ENCODE results near the gene C1QL1. TPM values are rescaled to one million over a fixed set of nuclear protein-coding genes. Genes with fewer than 3 reads are reported as not detected.

C1QL1 gene
- total and polyA plus RNA-seq, 2 experiments from 2014 or later: 12.8 to 54.9 TPM

DNA sequence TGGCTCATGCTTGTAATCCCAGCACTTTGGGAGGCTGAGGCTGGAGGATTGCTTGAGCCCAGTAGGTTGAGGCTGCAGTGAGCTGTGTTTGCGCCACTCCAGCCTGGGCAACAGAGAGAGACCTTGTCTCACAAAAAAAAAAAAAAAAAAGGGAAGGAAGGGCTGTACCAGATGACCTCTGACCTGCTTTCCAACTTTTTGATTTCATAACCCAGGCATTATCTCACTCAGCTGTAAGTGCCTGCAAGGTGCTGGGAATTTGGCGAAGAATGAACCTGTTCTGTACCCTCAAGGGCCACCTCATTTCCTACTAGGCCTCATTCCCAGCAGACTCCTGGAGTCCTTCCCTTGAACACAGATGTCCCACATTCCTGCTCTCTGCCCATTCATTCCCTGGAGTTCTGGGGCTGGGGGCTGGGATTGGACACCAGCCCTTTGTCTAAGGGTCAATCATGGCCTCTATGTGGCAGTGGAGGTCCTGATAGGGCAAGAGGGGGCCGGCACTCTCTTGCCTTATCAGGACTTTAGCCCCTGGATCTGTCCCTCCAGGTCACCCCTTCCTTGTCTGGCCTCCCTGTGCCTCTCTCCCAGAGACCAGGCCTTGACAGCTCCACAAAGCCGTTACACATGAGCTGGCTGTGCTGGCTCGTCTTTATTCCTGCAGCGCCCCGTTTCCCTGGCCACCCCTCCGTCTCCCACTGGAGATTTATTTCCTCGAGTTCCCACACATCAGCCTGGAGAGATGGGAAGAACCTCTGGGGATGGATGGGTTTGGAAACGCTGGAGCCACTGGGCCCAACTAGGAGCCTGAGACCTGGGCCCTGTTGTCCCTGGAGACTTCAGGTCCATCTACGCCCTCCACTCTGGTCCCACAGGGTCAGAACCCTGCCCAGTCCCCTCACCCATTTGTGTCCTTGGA, 52.0 kb downstream of the C1QL1 start:
- H3K27ac ChIP-seq: no peak overlapping the region
- no peaks in the 10 kb centered on the region for H3K9me3 ChIP-seq (ENCODE audit: low read depth)
- no peak overlapping the region for H3K4me3 ChIP-seq
- peak; percentile 6 for DNase-seq (ENCODE audit: low spot score)
- TF ChIP-seq EZH2 (IDR thresholded peaks at IDR 0.05; ENCODE audit: borderline replicate concordance) (no peak), EZH2phosphoT487 (IDR thresholded peaks at IDR 0.05; ENCODE audit: low read depth, severe bottlenecking, unreplicated experiment) (no peak)
- TF ChIP-seq, protein P1, sequence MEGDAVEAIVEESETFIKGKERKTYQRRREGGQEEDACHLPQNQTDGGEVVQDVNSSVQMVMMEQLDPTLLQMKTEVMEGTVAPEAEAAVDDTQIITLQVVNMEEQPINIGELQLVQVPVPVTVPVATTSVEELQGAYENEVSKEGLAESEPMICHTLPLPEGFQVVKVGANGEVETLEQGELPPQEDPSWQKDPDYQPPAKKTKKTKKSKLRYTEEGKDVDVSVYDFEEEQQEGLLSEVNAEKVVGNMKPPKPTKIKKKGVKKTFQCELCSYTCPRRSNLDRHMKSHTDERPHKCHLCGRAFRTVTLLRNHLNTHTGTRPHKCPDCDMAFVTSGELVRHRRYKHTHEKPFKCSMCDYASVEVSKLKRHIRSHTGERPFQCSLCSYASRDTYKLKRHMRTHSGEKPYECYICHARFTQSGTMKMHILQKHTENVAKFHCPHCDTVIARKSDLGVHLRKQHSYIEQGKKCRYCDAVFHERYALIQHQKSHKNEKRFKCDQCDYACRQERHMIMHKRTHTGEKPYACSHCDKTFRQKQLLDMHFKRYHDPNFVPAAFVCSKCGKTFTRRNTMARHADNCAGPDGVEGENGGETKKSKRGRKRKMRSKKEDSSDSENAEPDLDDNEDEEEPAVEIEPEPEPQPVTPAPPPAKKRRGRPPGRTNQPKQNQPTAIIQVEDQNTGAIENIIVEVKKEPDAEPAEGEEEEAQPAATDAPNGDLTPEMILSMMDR (IDR thresholded peaks at IDR 0.05; ENCODE audit: poor library complexity): no peak
- no peaks in the 10 kb centered on the region for H4K20me1 ChIP-seq (ENCODE audit: insufficient read depth, poor library complexity, severe bottlenecking)
- peaks cover 6% of the 10 kb centered on the region for H3K4me1 ChIP-seq (ENCODE audit: insufficient read depth)
- H3K27me3 ChIP-seq: peaks cover 13% of the 10 kb centered on the region
- no peak overlapping the region for H2AFZ ChIP-seq
- no peaks in the 10 kb centered on the region for H3K36me3 ChIP-seq (replicated peaks; ENCODE audit: insufficient read depth, low read depth)
- H3K4me2 ChIP-seq: no peak overlapping the region
- no peaks in the 10 kb centered on the region for H3K79me2 ChIP-seq
- 91% methylated on average over 11 of the region's 11 CpGs for WGBS (ENCODE audit: low lambda C conversion rate, missing lambda C conversion rate)
- H3K9me2 ChIP-seq (replicated peaks; ENCODE audit: insufficient read depth): no peaks in the 10 kb centered on the region

DNA sequence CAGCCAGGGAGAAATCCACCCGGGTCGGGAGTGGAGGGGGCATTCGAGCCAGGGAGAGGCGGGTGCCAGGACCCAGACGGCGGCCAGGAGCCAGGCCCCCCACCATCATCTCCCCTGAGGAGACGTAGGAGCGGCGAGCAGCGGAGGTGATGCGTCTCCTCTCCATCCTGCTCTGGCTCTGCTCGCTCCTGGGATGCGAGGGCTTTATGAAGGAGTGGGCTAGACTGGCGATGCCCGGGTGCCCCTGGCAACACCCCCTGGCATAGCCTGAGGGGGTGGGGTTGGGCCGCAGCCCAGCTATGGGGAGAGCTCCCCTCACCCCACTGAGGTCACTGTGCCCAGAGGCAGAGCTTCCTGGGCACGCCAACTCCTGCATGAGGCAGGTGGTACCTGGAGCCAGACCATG, 52.8 kb downstream of the C1QL1 start, which contains the start of gene GFAP:
GFAP (minus strand) TSS at position 180 of the 406 bp plus-strand sequence; CDS start at position 166, 14 bp downstream.
- 87% methylated on average over 12 of the region's 17 CpGs for WGBS (ENCODE audit: low lambda C conversion rate, missing lambda C conversion rate)
- no peak within 1 kb of the TSS for H3K4me2 ChIP-seq
- no peak within 1 kb of the TSS for H2AFZ ChIP-seq

DNA sequence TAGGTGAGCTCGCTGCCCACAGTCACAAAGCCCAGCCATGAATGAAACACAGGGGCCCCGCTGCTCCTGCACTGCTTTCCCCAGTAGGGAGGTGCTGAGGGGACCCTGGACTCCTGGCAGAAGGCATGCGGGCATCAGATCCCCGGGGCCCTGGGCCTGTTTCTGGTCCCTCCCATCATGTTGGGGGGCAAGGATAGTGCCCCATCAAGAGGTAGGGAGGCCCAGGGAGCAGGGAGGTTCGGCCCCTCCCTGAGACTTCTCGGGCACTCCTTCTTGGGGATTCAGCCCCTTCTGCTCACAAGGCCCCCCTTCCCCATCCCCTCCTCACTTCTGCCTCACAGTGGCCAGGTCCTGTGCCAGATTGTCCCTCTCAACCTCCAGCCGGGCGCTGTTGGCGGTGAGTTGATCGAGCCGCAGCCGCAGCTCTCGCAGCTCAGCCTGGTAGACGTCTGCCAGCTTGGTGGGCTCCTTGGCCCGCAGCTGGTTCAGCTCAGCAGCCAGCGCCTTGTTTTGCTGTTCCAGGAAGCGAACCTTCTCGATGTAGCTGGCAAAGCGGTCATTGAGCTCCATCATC, 53.3 kb downstream of the C1QL1 start:
- H3K9me2 ChIP-seq (replicated peaks; ENCODE audit: insufficient read depth): no peaks in the 10 kb centered on the region
- no peak overlapping the region for H3K4me2 ChIP-seq
- peaks cover 4% of the 10 kb centered on the region for H3K27me3 ChIP-seq
- WGBS (ENCODE audit: low lambda C conversion rate, missing lambda C conversion rate): 93% methylated on average over 19 of the region's 19 CpGs
- peaks cover 9% of the 10 kb centered on the region for H3K4me1 ChIP-seq (ENCODE audit: insufficient read depth)
- H2AFZ ChIP-seq: no peak overlapping the region
- no peaks in the 10 kb centered on the region for H3K9me3 ChIP-seq (ENCODE audit: low read depth)
- no peaks in the 10 kb centered on the region for H3K79me2 ChIP-seq
- no peaks in the 10 kb centered on the region for H3K36me3 ChIP-seq (replicated peaks; ENCODE audit: insufficient read depth, low read depth)
- no peaks in the 10 kb centered on the region for H4K20me1 ChIP-seq (ENCODE audit: insufficient read depth, poor library complexity, severe bottlenecking)
- TF ChIP-seq, protein P1 (IDR thresholded peaks at IDR 0.05; ENCODE audit: poor library complexity): no peak
- peak; percentile 2 for DNase-seq (ENCODE audit: low spot score)
- H3K4me3 ChIP-seq: no peak overlapping the region
- H3K27ac ChIP-seq: no peak overlapping the region

More for the DNA sequence above, 52.8 kb downstream of the C1QL1 start, which contains the start of gene GFAP:
- DNase-seq (ENCODE audit: low spot score): peak; percentile 4
- Histone ChIP-seq H3K4me3 (no peak within 1 kb of the TSS), H3K79me2 (no peaks in the 10 kb centered on the region), H3K9me3 (ENCODE audit: low read depth) (no peaks in the 10 kb centered on the region), H3K9me2 (replicated peaks; ENCODE audit: insufficient read depth) (no peaks in the 10 kb centered on the region), H3K27me3 (peaks cover 6% of the 10 kb centered on the region), H4K20me1 (ENCODE audit: insufficient read depth, poor library complexity, severe bottlenecking) (no peaks in the 10 kb centered on the region), H3K4me1 (ENCODE audit: insufficient read depth) (peaks cover 9% of the 10 kb centered on the region), H3K36me3 (replicated peaks; ENCODE audit: insufficient read depth, low read depth) (no peaks in the 10 kb centered on the region), H3K27ac (no peak within 1 kb of the TSS)
- TF ChIP-seq, protein P1 (IDR thresholded peaks at IDR 0.05; ENCODE audit: poor library complexity): no peak
- TF ChIP-seq EZH2phosphoT487 (IDR thresholded peaks at IDR 0.05; ENCODE audit: low read depth, severe bottlenecking, unreplicated experiment) (no peak), EZH2 (IDR thresholded peaks at IDR 0.05; ENCODE audit: borderline replicate concordance) (no peak)
